ENCODE results near the gene DDX3X. TPM values are rescaled to one million over a fixed set of nuclear protein-coding genes. Genes with fewer than 3 reads are reported as not detected.

The DDX3X gene
- total and polyA plus RNA-seq, 2 of the 13 experiments (the other 11 are each of a cell fraction or from before 2014, with no cell fraction given): 53.5 to 239 TPM

GRCh38 chrX:41333744-41334362 lies at the start of gene DDX3X (continued):
- TF ChIP-seq IRF2 (CRISPR knock-in tag; IDR thresholded peaks at IDR 0.05) (0 out of 2 replicates have a peak, but pooled peaks have one; percentile 20), ZNF276 (CRISPR knock-in tag; IDR thresholded peaks at IDR 0.05; ENCODE audit: low read depth) (no peak), TBP (CRISPR knock-in tag; IDR thresholded peaks at IDR 0.05) (no peak), MAFK (conservative IDR thresholded peaks at IDR 0.05 in 1 of 2, IDR thresholded peaks at IDR 0.05 in 1 of 2; ENCODE audit: low read length in 2 of 2) (0 out of 4 replicates have a peak, but pooled peaks of 1 of the 2 experiments have one; percentile 11), E2F1 (CRISPR knock-in tag; IDR thresholded peaks at IDR 0.05) (no peak), CHD2 (IDR thresholded peaks at IDR 0.05; ENCODE audit: low read depth, low read length) (peak; percentile 90), FOSL2 (CRISPR knock-in tag; IDR thresholded peaks at IDR 0.05) (0 out of 2 replicates have a peak, but pooled peaks have one; percentile 29), DR1 (CRISPR knock-in tag; IDR thresholded peaks at IDR 0.05) (peak; percentile 93), ZNF180 (CRISPR knock-in tag; IDR thresholded peaks at IDR 0.05; ENCODE audit: borderline replicate concordance, low read depth) (no peak), CREB1 (IDR thresholded peaks at IDR 0.05) (peak; percentile 62), CREB1 (CRISPR knock-in tag; IDR thresholded peaks at IDR 0.05) (peak; percentile 73), SOX5 (CRISPR knock-in tag; IDR thresholded peaks at IDR 0.05; ENCODE audit: borderline replicate concordance) (no peak), FOXK2 (IDR thresholded peaks at IDR 0.05) (no peak), TAF1 (CRISPR knock-in tag; IDR thresholded peaks at IDR 0.05) (peak; percentile 66; the same call in 1 of the 2 replicates), SIN3A (IDR thresholded peaks at IDR 0.05; ENCODE audit: borderline replicate concordance, low read depth, low read length) (peak; percentile 68; the same call in 1 of the 2 replicates), ZNF205 (CRISPR knock-in tag; IDR thresholded peaks at IDR 0.05) (0 out of 2 replicates have a peak, but pooled peaks have one; percentile 32), ATRX (CRISPR knock-in tag; IDR thresholded peaks at IDR 0.05; ENCODE audit: borderline replicate concordance) (no peak), FLYWCH1 (CRISPR knock-in tag; IDR thresholded peaks at IDR 0.05) (0 out of 2 replicates have a peak, but pooled peaks have one; percentile 57), RNF2 (conservative IDR thresholded peaks at IDR 0.05; ENCODE audit: low read depth) (peak; percentile 18; the same call in 1 of the 2 replicates), ZNF326 (CRISPR knock-in tag; IDR thresholded peaks at IDR 0.05; ENCODE audit: borderline replicate concordance) (no peak)
- TF ChIP-seq, protein P1, sequence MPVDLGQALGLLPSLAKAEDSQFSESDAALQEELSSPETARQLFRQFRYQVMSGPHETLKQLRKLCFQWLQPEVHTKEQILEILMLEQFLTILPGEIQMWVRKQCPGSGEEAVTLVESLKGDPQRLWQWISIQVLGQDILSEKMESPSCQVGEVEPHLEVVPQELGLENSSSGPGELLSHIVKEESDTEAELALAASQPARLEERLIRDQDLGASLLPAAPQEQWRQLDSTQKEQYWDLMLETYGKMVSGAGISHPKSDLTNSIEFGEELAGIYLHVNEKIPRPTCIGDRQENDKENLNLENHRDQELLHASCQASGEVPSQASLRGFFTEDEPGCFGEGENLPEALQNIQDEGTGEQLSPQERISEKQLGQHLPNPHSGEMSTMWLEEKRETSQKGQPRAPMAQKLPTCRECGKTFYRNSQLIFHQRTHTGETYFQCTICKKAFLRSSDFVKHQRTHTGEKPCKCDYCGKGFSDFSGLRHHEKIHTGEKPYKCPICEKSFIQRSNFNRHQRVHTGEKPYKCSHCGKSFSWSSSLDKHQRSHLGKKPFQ (CRISPR knock-in tag; IDR thresholded peaks at IDR 0.05; ENCODE audit: insufficient replicate concordance): peak; percentile 41
- TF ChIP-seq, protein P2, sequence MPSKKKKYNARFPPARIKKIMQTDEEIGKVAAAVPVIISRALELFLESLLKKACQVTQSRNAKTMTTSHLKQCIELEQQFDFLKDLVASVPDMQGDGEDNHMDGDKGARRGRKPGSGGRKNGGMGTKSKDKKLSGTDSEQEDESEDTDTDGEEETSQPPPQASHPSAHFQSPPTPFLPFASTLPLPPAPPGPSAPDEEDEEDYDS (CRISPR knock-in tag; IDR thresholded peaks at IDR 0.05): peak; percentile 97
- TF ChIP-seq, protein P3, sequence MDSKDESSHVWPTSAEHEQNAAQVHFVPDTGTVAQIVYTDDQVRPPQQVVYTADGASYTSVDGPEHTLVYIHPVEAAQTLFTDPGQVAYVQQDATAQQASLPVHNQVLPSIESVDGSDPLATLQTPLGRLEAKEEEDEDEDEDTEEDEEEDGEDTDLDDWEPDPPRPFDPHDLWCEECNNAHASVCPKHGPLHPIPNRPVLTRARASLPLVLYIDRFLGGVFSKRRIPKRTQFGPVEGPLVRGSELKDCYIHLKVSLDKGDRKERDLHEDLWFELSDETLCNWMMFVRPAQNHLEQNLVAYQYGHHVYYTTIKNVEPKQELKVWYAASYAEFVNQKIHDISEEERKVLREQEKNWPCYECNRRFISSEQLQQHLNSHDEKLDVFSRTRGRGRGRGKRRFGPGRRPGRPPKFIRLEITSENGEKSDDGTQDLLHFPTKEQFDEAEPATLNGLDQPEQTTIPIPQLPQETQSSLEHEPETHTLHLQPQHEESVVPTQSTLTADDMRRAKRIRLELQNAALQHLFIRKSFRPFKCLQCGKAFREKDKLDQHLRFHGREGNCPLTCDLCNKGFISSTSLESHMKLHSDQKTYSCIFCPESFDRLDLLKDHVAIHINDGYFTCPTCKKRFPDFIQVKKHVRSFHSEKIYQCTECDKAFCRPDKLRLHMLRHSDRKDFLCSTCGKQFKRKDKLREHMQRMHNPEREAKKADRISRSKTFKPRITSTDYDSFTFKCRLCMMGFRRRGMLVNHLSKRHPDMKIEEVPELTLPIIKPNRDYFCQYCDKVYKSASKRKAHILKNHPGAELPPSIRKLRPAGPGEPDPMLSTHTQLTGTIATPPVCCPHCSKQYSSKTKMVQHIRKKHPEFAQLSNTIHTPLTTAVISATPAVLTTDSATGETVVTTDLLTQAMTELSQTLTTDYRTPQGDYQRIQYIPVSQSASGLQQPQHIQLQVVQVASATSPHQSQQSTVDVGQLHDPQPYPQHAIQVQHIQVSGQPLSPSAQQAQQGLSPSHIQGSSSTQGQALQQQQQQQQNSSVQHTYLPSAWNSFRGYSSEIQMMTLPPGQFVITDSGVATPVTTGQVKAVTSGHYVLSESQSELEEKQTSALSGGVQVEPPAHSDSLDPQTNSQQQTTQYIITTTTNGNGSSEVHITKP (CRISPR knock-in tag; IDR thresholded peaks at IDR 0.05; ENCODE audit: low read depth): no peak

All from HepG2 (cell line).